Measurements from ENCODE around the gene RCOR1.

RCOR1 gene

DNA sequence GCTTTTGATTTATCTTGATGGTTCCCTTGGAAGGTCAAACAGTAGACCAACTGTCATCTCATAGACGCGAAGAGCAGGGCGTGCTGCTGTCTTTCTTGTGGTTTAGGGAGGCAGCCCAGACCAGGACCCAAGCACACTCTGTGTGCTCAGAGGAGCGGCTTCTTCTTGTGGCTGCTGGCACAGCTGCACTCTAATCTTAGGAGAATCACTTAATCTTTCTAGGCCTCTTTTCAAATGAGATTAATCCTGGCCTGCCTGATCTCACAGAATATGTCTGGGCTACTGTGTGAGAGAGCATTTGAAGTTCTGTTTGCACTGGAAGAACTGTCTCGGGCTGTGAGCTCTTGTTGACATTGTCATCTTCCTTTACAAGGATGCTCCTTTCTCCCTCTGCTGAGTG lies 124.8 kb downstream of the RCOR1 start:
- no peaks in the 10 kb centered on the region for H3K27me3 ChIP-seq
- DNase-seq = peak; percentile 39
- TF ChIP-seq, protein P1, sequence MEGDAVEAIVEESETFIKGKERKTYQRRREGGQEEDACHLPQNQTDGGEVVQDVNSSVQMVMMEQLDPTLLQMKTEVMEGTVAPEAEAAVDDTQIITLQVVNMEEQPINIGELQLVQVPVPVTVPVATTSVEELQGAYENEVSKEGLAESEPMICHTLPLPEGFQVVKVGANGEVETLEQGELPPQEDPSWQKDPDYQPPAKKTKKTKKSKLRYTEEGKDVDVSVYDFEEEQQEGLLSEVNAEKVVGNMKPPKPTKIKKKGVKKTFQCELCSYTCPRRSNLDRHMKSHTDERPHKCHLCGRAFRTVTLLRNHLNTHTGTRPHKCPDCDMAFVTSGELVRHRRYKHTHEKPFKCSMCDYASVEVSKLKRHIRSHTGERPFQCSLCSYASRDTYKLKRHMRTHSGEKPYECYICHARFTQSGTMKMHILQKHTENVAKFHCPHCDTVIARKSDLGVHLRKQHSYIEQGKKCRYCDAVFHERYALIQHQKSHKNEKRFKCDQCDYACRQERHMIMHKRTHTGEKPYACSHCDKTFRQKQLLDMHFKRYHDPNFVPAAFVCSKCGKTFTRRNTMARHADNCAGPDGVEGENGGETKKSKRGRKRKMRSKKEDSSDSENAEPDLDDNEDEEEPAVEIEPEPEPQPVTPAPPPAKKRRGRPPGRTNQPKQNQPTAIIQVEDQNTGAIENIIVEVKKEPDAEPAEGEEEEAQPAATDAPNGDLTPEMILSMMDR (IDR thresholded peaks at IDR 0.05; ENCODE audit: low read depth, low read length) = no peak
- no peaks in the 10 kb centered on the region for H3K9me3 ChIP-seq
- peaks cover 18% of the 10 kb centered on the region for H3K4me1 ChIP-seq
- peaks cover 61% of the 10 kb centered on the region for H3K36me3 ChIP-seq
- H3K4me3 ChIP-seq (ENCODE audit: low read depth, low read length) = no peak overlapping the region

DNA sequence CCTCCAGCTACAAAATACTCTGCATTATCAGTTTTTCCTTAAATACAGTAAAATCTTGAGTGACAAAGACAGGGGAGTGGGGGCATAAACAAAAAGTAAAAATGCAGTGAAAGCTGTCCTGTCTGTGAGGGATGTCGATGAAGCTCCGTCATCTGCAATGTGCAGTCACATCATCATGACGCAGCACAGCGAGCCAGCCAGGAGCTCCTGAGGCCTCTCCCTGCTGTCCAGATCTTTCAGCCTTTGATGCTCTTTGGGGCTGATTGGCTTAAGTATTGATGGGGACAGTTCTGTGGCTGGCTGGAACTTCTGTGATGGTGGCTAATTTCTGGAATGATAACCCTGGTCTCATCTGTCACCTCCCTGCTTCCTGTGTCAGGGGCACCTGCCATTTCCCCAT lies 130.2 kb downstream of the RCOR1 start:
- DNase-seq = no peak
- H3K36me3 ChIP-seq = peaks cover 74% of the 10 kb centered on the region
- TF ChIP-seq, protein P1 (IDR thresholded peaks at IDR 0.05; ENCODE audit: low read depth, low read length) = no peak
- H3K4me3 ChIP-seq (ENCODE audit: low read depth, low read length) = no peak overlapping the region
- no peaks in the 10 kb centered on the region for H3K27me3 ChIP-seq
- peaks cover 4% of the 10 kb centered on the region for H3K4me1 ChIP-seq
- H3K9me3 ChIP-seq = no peaks in the 10 kb centered on the region

DNA sequence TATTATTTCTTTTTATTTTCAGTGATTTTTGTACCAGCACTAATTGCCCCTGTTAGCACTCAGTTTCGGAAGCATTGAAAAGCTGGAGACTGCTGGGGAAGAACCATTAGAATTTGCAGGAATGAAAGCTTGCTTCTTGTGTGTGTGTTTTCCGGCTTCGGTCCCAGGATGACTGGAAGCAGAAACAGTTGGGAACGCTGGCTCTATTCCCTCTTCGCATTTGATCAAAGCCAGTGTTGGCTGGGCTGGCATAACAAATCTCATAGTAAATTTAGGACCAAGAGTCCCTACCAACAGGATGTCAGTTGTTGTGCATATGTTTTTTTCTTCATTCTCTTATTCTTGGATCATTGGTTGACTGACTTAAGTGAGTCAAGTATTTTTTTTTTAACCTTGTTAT lies 131.2 kb downstream of the RCOR1 start:
- no peak overlapping the region for H3K4me3 ChIP-seq (ENCODE audit: low read depth, low read length)

DNA sequence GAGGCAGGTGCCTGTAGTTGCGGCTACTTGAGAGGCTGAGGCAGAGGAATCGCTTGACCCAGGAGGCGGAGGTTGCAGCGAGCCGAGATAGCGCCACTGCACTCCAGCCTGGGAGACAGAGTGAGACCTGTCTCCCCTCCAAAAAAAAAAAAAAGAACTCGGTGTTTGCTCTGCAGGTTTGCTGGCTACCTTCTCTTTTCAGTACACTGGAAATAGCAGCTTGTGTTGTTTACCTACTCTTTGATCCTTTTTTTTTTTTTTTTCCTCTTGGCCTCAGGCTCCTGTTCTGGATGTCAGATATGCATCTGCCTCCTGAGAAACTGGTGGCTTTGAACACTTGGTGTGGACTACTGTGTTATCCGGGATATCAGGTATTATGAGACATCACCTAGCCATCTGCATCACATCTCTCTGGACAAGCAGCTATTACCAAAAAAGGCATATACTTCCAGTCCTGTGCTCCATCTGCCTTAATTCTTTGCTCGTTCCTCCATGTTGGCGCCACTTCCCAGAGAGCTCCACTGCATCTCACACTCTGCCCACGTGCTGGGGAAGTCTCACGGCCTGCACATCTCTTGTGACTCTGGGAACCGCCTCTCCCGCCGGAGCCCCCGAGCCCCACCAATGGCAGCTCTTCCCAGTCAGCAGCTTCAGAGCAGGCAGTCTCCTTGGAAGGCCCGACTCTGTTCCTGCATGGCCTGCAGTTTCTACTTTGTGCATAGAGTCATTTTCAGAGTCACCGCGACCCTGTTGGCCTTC lies 133.9 kb downstream of the RCOR1 start:
- DNase-seq = no peak
- no peaks in the 10 kb centered on the region for H3K9me3 ChIP-seq
- peaks cover 69% of the 10 kb centered on the region for H3K36me3 ChIP-seq
- H3K4me3 ChIP-seq (ENCODE audit: low read depth, low read length) = no peak overlapping the region
- H3K27me3 ChIP-seq = no peaks in the 10 kb centered on the region
- peaks cover 2% of the 10 kb centered on the region; the same call in 1 of the 2 replicates for H3K4me1 ChIP-seq
- TF ChIP-seq, protein P1 (IDR thresholded peaks at IDR 0.05; ENCODE audit: low read depth, low read length) = no peak

More for the DNA sequence above, 131.2 kb downstream of the RCOR1 start:
- Histone ChIP-seq H3K36me3 (peaks cover 73% of the 10 kb centered on the region), H3K4me1 (peaks cover 2% of the 10 kb centered on the region; the same call in 1 of the 2 replicates), H3K27me3 (no peaks in the 10 kb centered on the region), H3K9me3 (no peaks in the 10 kb centered on the region)
- TF ChIP-seq, protein P1 (IDR thresholded peaks at IDR 0.05; ENCODE audit: low read depth, low read length) = no peak
- no peak for DNase-seq

DNA sequence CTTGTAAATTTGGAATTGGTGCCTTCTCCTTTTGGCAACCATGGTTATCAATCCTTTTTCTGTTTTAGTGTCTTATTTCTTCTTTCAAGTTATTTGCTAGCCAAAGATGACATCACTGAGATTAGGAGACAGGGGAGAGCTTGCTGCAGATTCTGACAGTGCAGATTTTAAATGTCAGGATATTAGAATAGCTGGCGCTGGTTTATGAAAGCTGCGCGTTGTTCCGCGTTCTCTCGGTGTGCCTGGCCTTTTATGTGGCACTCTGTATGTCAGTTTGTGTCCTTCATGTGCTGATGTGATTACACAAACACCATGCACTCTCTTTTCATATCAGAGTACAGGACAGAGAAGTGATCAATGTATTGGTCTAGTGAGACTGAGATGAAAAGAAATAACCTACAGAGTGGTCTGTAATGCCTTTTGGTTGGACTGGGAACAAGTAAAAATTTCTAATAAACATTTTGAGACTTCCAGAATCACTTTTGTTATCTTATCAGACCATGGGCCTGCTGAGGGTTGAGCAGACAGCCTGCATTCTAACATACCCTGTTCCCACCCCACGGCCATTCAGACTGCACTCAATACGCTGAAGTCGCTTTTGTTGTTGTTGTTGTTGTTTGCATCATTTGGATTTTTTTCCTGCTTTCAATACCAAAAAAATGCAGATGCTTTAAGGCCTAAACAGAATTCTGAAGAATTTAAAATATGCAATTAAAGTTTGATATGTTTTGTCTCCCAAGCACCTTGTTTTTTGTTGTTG lies 135.1 kb downstream of the RCOR1 start:
- H3K4me1 ChIP-seq = peaks cover 2% of the 10 kb centered on the region; the same call in 1 of the 2 replicates
- TF ChIP-seq, protein P1 (IDR thresholded peaks at IDR 0.05; ENCODE audit: low read depth, low read length) = no peak
- no peak overlapping the region for H3K4me3 ChIP-seq (ENCODE audit: low read depth, low read length)
- no peaks in the 10 kb centered on the region for H3K27me3 ChIP-seq
- DNase-seq = no peak
- H3K9me3 ChIP-seq = no peaks in the 10 kb centered on the region
- peaks cover 58% of the 10 kb centered on the region for H3K36me3 ChIP-seq

DNA sequence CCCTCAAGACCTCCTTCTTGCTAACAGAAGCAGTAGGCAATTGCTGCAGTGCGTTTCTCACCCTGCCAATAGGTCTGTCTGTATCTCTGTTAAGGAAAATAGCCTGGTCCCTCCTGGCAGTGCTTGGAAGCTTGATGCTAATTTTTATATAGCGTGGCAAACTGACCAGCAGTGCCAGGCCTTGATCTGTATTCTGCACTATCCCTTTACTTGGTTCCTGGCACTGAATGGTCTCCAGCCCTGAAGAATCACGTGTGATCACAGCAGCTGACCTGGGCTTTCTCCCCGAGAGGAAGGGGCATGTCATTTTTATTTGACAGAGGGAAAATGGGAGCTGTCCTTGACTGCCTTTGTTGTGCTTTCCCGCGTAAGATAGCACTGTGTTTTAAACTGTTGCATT lies 136.1 kb downstream of the RCOR1 start:
- peaks cover 51% of the 10 kb centered on the region for H3K36me3 ChIP-seq
- no peaks in the 10 kb centered on the region for H3K27me3 ChIP-seq
- peaks cover 2% of the 10 kb centered on the region; the same call in 1 of the 2 replicates for H3K4me1 ChIP-seq
- DNase-seq = no peak
- no peak overlapping the region for H3K4me3 ChIP-seq (ENCODE audit: low read depth, low read length)
- TF ChIP-seq, protein P1 (IDR thresholded peaks at IDR 0.05; ENCODE audit: low read depth, low read length) = no peak
- no peaks in the 10 kb centered on the region for H3K9me3 ChIP-seq

Data from BE2C (cell line).